ENCODE measurements around the gene ACADM.

GRCh38 chr1:75785320-75785982 is 60.9 kb downstream of the ACADM start:
- TF ChIP-seq, protein P1, sequence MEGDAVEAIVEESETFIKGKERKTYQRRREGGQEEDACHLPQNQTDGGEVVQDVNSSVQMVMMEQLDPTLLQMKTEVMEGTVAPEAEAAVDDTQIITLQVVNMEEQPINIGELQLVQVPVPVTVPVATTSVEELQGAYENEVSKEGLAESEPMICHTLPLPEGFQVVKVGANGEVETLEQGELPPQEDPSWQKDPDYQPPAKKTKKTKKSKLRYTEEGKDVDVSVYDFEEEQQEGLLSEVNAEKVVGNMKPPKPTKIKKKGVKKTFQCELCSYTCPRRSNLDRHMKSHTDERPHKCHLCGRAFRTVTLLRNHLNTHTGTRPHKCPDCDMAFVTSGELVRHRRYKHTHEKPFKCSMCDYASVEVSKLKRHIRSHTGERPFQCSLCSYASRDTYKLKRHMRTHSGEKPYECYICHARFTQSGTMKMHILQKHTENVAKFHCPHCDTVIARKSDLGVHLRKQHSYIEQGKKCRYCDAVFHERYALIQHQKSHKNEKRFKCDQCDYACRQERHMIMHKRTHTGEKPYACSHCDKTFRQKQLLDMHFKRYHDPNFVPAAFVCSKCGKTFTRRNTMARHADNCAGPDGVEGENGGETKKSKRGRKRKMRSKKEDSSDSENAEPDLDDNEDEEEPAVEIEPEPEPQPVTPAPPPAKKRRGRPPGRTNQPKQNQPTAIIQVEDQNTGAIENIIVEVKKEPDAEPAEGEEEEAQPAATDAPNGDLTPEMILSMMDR (IDR thresholded peaks at IDR 0.05): no peak
- no peak for TF ChIP-seq POLR2A (IDR thresholded peaks at IDR 0.05)
- no peak for TF ChIP-seq POLR2AphosphoS5 (IDR thresholded peaks at IDR 0.05)

All from breast epithelium (tissue), 3 donors.